ENCODE measurements around the gene ANKS1B. TPM values are rescaled to one million over a fixed set of nuclear protein-coding genes. Genes with fewer than 3 reads are reported as not detected.
"Not testable (repeated sequence)": the region's sequence is repeated elsewhere in the genome, so short reads cannot be mapped to it uniquely, and the experiment has no call there.

ANKS1B gene
- total RNA-seq, 4 donors from 2014 or later, result 1.5 to 5.5 (median 4.4) TPM

DNA sequence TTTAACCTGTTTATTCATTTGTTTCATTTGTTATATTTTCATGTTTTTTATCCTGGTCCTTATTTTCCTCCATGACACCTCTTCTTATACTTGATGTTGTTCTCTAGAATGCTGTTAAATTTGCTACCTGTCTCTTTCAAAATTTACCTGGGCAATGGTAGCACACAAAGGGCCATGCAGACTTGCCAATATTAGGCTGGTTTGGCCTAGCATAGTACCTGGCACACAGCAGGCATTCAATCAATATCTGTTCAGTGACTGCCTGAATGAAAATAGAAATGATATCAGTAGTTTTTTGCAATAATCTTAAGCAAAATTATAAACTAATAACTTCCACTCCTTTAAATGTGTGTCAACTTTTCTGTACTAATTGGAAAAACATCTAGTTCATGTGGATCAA lies 1014.5 kb downstream of the ANKS1B start:
- no peak for TF ChIP-seq POLR2A (IDR thresholded peaks at IDR 0.05)
- TF ChIP-seq, protein P1, sequence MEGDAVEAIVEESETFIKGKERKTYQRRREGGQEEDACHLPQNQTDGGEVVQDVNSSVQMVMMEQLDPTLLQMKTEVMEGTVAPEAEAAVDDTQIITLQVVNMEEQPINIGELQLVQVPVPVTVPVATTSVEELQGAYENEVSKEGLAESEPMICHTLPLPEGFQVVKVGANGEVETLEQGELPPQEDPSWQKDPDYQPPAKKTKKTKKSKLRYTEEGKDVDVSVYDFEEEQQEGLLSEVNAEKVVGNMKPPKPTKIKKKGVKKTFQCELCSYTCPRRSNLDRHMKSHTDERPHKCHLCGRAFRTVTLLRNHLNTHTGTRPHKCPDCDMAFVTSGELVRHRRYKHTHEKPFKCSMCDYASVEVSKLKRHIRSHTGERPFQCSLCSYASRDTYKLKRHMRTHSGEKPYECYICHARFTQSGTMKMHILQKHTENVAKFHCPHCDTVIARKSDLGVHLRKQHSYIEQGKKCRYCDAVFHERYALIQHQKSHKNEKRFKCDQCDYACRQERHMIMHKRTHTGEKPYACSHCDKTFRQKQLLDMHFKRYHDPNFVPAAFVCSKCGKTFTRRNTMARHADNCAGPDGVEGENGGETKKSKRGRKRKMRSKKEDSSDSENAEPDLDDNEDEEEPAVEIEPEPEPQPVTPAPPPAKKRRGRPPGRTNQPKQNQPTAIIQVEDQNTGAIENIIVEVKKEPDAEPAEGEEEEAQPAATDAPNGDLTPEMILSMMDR (IDR thresholded peaks at IDR 0.05), result no peak
- no peak for DNase-seq (ENCODE audit: low spot score in 2 of 2)
- H3K4me3 ChIP-seq (ENCODE audit: low read depth, poor library complexity, severe bottlenecking), result no peak overlapping the region
- intact Hi-C loops (cut with DNase I; ENCODE audit: low total_unique reads), result no loop called here

- WGBS, 2 donors, result 81 to 84% methylated on average over 2 of the region's 2 CpGs
These were observed 1015.8 kb downstream of the ANKS1B start for GRCh38 chr12:98968896-98969295.

GRCh38 chr12:98957135-98957534 lies 1027.6 kb downstream of the ANKS1B start:
- H3K4me3 ChIP-seq (ENCODE audit: low read depth, poor library complexity, severe bottlenecking); intact Hi-C loops (cut with DNase I; ENCODE audit: low total_unique reads); DNase-seq (ENCODE audit: low spot score in 2 of 2): not testable (repeated sequence)
- WGBS, 2 donors, result 83 to 94% methylated on average over 5 of the region's 5 CpGs

More at GRCh38 chr12:98968896-98969295, 1015.8 kb downstream of the ANKS1B start:
- H3K4me3 ChIP-seq (ENCODE audit: low read depth, poor library complexity, severe bottlenecking), result no peak overlapping the region
- DNase-seq (ENCODE audit: low spot score in 2 of 2), result no peak
- no peak for TF ChIP-seq POLR2A (IDR thresholded peaks at IDR 0.05)
- TF ChIP-seq, protein P1 (IDR thresholded peaks at IDR 0.05), result no peak
- intact Hi-C loops (cut with DNase I; ENCODE audit: low total_unique reads), result no loop called here

- 49 to 57% methylated on average over 4 of the region's 4 CpGs for WGBS, 2 donors
- DNase-seq (ENCODE audit: low spot score in 2 of 2), result no peak
- intact Hi-C loops (cut with DNase I; ENCODE audit: low total_unique reads), result no loop called here
These were observed 1029.5 kb downstream of the ANKS1B start for GRCh38 chr12:98955284-98955683.

GRCh38 chr12:98954506-98954905 lies 1030.2 kb downstream of the ANKS1B start:
- no peak for DNase-seq (ENCODE audit: low spot score in 2 of 2)
- H3K4me3 ChIP-seq (ENCODE audit: low read depth, poor library complexity, severe bottlenecking), result no peak overlapping the region
- 89 to 98% methylated on average over 1 of the region's 1 CpG for WGBS, 2 donors
- no peak for TF ChIP-seq POLR2A (IDR thresholded peaks at IDR 0.05)
- TF ChIP-seq, protein P1 (IDR thresholded peaks at IDR 0.05), result no peak
- intact Hi-C loops (cut with DNase I; ENCODE audit: low total_unique reads), result no loop called here

More at GRCh38 chr12:98955284-98955683, 1029.5 kb downstream of the ANKS1B start:
- H3K4me3 ChIP-seq (ENCODE audit: low read depth, poor library complexity, severe bottlenecking), result no peak overlapping the region
- TF ChIP-seq POLR2A (IDR thresholded peaks at IDR 0.05), result no peak
- TF ChIP-seq, protein P1 (IDR thresholded peaks at IDR 0.05), result no peak

- intact Hi-C loops (cut with DNase I; ENCODE audit: low total_unique reads), result no loop called here
- TF ChIP-seq POLR2A (IDR thresholded peaks at IDR 0.05), result no peak
- TF ChIP-seq, protein P1 (IDR thresholded peaks at IDR 0.05), result no peak
- no peak for DNase-seq (ENCODE audit: low spot score in 2 of 2)
- 83 to 91% methylated on average over 7 of the region's 7 CpGs for WGBS, 2 donors
- no peak overlapping the region for H3K4me3 ChIP-seq (ENCODE audit: low read depth, poor library complexity, severe bottlenecking)
These were observed 1033.3 kb downstream of the ANKS1B start for GRCh38 chr12:98951406-98951805.
